GM20000 (cell line): Measurements from ENCODE around the gene ZNF540.

ENCODE experiments used
- DNase-seq: peaks from one replicate; pipeline ENCODE4 v3.0.0; 2012; ENCODE audit warnings: low spot score
- CTCF ChIP-seq: IDR thresholded peaks from 2 replicates; pipeline ENCODE4 v1.5.1; 2012; ENCODE audit warnings: mild to moderate bottlenecking, control low read depth; ENCODE audit errors: extremely low read depth, missing control alignments

Gene ZNF540

GRCh38 chr19:37594304-37594981 is at the start of gene ZNF540, which contains the start of gene ZNF571:
TSS of gene ZNF540 (plus strand) at chr19:37594876. CDS start at chr19:37598448, 3,572 bp downstream.
TSS of gene ZNF571 (minus strand) at chr19:37594792. CDS start at chr19:37586676, 8,116 bp downstream.
- DNase-seq, result peak; percentile 86
- TF ChIP-seq CTCF, result no peak

DNA sequence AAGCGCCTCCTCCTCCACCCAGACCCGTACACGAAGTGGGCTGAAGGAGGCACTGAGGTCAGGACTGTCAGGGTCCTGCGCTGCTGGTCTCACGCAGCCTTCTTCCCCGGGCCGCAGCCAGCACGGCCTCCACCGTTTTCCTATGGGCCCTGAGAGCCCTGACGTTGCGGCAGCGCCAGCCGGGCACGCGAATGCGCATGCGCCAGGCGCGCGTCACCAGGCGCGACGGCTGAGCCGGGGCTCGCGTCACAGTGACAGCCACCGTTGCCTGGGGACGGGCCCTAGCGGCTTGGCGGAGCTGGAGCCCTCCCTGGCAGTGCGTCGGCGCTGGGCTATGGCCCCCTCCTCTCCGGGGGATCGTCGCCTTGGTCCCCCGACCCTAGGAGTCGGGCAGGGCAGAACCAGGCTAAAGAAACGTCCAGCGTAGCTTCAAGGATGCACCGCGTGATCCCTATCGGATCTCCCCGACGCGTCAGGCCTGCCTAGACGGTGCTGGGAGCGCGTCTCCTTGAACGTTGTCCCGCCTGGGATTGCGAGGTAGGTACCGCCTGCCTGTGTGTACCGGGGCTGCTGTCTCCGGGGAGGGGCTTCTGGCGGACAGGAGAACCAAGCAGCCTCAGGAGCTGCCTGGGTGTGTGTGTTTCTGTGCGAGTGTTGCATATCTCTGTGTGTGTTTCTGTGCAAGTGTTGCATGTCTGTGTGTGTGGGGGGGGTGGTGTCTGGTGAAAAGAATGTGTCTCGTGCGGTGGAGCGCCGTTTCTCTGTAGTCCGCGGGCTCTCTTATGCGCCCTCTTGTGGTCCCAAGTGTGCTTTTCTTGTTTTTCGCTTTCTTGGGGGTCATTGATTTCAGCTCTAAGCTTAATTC is 43.3 kb upstream of the ZNF540 start:
- peak; percentile 91 for DNase-seq
- TF ChIP-seq CTCF, result peak; percentile 32

- no peak for TF ChIP-seq CTCF
These were observed 31.2 kb upstream of the ZNF540 start for GRCh38 chr19:37563518-37563917.

DNA sequence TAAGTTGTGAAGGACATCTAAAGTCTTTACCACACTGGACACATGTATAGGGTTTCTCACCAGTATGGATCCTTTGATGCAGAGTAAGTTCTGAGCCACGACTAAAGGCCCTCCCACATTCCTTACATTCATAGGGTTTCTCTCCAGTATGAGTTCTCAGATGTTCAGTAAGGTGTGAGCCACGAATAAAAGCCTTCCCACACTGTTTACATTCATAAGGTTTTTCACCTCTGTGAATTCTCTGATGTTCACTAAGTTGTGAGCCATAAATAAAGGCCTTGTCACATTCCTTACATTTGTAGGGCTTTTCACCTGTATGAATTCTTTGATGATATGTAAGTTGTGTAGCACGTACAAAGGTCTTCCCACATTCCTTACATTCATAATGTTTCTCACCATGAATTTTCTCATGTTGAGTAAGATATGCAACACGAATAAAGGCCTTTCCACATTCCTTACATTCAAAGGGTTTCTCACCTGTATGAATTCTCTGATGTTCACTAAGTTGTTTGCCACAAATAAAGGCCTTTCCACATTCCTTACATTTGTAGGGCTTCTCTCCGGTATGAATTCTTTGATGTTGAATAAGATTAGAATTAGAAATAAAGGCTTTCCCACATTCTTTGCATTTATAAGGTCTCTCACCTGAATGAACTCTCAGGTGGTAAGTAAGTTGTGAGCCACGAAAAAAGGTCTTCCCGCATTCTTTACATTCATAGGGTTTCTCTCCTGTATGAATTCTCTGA is 29.9 kb upstream of the ZNF540 start:
- no peak for DNase-seq
- TF ChIP-seq CTCF, result no peak

More at GRCh38 chr19:37563518-37563917, 31.2 kb upstream of the ZNF540 start:
- DNase-seq, result no peak

DNA sequence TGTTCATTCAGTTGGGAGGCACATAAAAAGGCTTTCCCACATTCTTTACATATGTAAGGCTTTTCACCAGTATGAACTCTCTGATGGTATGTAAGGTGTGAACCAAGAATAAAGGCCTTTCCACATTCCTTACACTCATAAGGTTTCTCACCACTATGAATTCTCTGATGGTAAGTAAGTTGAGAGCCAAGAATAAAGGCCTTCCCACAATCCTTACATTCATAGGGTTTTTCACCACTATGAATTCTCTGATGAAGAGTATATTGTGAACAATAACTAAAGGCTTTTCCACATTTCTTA is 29.4 kb upstream of the ZNF540 start:
- no peak for DNase-seq
- no peak for TF ChIP-seq CTCF

GRCh38 chr19:37572203-37572602 is 22.5 kb upstream of the ZNF540 start:
- TF ChIP-seq CTCF, result no peak
- no peak for DNase-seq
